Measurements from ENCODE around the gene PDZD11.

The PDZD11 gene

GRCh38 chrX:70289793-70290770 is at the start of gene PDZD11, which contains the start of gene KIF4A:
TSS of gene PDZD11 (minus strand) at chrX:70289927. CDS start at chrX:70289341, 586 bp downstream.
TSS of gene KIF4A (plus strand) at chrX:70290104. CDS start at chrX:70290459, 355 bp downstream.
- peaks cover 11% of the 10 kb centered on the region for H3K36me3 ChIP-seq (replicated peaks; ENCODE audit: low read depth, low read length)
- no peaks in the 10 kb centered on the region for H4K20me1 ChIP-seq (ENCODE audit: insufficient read depth, low read length)
- TF ChIP-seq EZH2phosphoT487 (IDR thresholded peaks at IDR 0.05; ENCODE audit: low read depth) (no peak), CTCF (IDR thresholded peaks at IDR 0.05; ENCODE audit: low read depth, low read length) (no peak)
- peaks cover 20% of the 10 kb centered on the region for H3K79me2 ChIP-seq (ENCODE audit: low read length)
- H3K4me3 ChIP-seq (ENCODE audit: low read length), result peak within 1 kb of the TSS; percentile 88
- peak within 1 kb of the TSS; percentile 77 for H3K9ac ChIP-seq (ENCODE audit: low read length)
- H3K27ac ChIP-seq (ENCODE audit: low read length), result peak within 1 kb of the TSS; percentile 47
- H3K27me3 ChIP-seq (ENCODE audit: low read depth, low read length), result no peaks in the 10 kb centered on the region
- no peaks in the 10 kb centered on the region for H3K9me3 ChIP-seq (ENCODE audit: insufficient read depth, low read length)
- peak within 1 kb of the TSS; percentile 84 for H2AFZ ChIP-seq (ENCODE audit: low read depth, low read length)
- peak within 1 kb of the TSS; percentile 96 for H3K4me2 ChIP-seq (ENCODE audit: low read length)
- peaks cover 10% of the 10 kb centered on the region for H3K4me1 ChIP-seq (ENCODE audit: low read length)

- Histone ChIP-seq H3K4me2 (ENCODE audit: low read length) (no peak overlapping the region), H3K79me2 (ENCODE audit: low read length) (no peaks in the 10 kb centered on the region)
- no peak for TF ChIP-seq CTCF (IDR thresholded peaks at IDR 0.05; ENCODE audit: low read depth, low read length)
- TF ChIP-seq EZH2phosphoT487 (IDR thresholded peaks at IDR 0.05; ENCODE audit: low read depth), result no peak
Observed at GRCh38 chrX:70338290-70338689, 48.6 kb upstream of the PDZD11 start.

GRCh38 chrX:70336767-70337166 is 47.0 kb upstream of the PDZD11 start:
- Histone ChIP-seq H3K27me3 (ENCODE audit: low read depth, low read length) (no peaks in the 10 kb centered on the region), H3K4me1 (ENCODE audit: low read length) (peaks cover 18% of the 10 kb centered on the region), H3K9ac (ENCODE audit: low read length) (no peak overlapping the region), H3K36me3 (replicated peaks; ENCODE audit: low read depth, low read length) (peaks cover 54% of the 10 kb centered on the region), H2AFZ (ENCODE audit: low read depth, low read length) (no peak overlapping the region), H3K4me2 (ENCODE audit: low read length) (peak overlapping the region; percentile 53), H4K20me1 (ENCODE audit: insufficient read depth, low read length) (peaks cover 15% of the 10 kb centered on the region), H3K79me2 (ENCODE audit: low read length) (no peaks in the 10 kb centered on the region), H3K4me3 (ENCODE audit: low read length) (no peak overlapping the region), H3K9me3 (ENCODE audit: insufficient read depth, low read length) (no peaks in the 10 kb centered on the region), H3K27ac (ENCODE audit: low read length) (no peak overlapping the region)
- TF ChIP-seq EZH2phosphoT487 (IDR thresholded peaks at IDR 0.05; ENCODE audit: low read depth) (no peak), CTCF (IDR thresholded peaks at IDR 0.05; ENCODE audit: low read depth, low read length) (no peak)

More at GRCh38 chrX:70338290-70338689, 48.6 kb upstream of the PDZD11 start:
- H4K20me1 ChIP-seq (ENCODE audit: insufficient read depth, low read length), result peaks cover 15% of the 10 kb centered on the region
- H3K4me1 ChIP-seq (ENCODE audit: low read length), result peaks cover 18% of the 10 kb centered on the region
- H3K9ac ChIP-seq (ENCODE audit: low read length), result no peak overlapping the region
- no peaks in the 10 kb centered on the region for H3K9me3 ChIP-seq (ENCODE audit: insufficient read depth, low read length)
- H3K27me3 ChIP-seq (ENCODE audit: low read depth, low read length), result no peaks in the 10 kb centered on the region
- peaks cover 55% of the 10 kb centered on the region for H3K36me3 ChIP-seq (replicated peaks; ENCODE audit: low read depth, low read length)
- no peak overlapping the region for H3K27ac ChIP-seq (ENCODE audit: low read length)
- H2AFZ ChIP-seq (ENCODE audit: low read depth, low read length), result no peak overlapping the region
- no peak overlapping the region for H3K4me3 ChIP-seq (ENCODE audit: low read length)

GRCh38 chrX:70332600-70332999 is 42.9 kb upstream of the PDZD11 start:
- H4K20me1 ChIP-seq (ENCODE audit: insufficient read depth, low read length), result peaks cover 15% of the 10 kb centered on the region
- no peaks in the 10 kb centered on the region for H3K9me3 ChIP-seq (ENCODE audit: insufficient read depth, low read length)
- H3K27me3 ChIP-seq (ENCODE audit: low read depth, low read length), result no peaks in the 10 kb centered on the region
- H3K4me3 ChIP-seq (ENCODE audit: low read length), result no peak overlapping the region
- peaks cover 54% of the 10 kb centered on the region for H3K36me3 ChIP-seq (replicated peaks; ENCODE audit: low read depth, low read length)
- no peak overlapping the region for H3K9ac ChIP-seq (ENCODE audit: low read length)
- TF ChIP-seq EZH2phosphoT487 (IDR thresholded peaks at IDR 0.05; ENCODE audit: low read depth) (no peak), CTCF (IDR thresholded peaks at IDR 0.05; ENCODE audit: low read depth, low read length) (no peak)
- H3K4me2 ChIP-seq (ENCODE audit: low read length), result no peak overlapping the region
- no peaks in the 10 kb centered on the region for H3K79me2 ChIP-seq (ENCODE audit: low read length)
- no peak overlapping the region for H2AFZ ChIP-seq (ENCODE audit: low read depth, low read length)
- no peak overlapping the region for H3K27ac ChIP-seq (ENCODE audit: low read length)
- peaks cover 18% of the 10 kb centered on the region for H3K4me1 ChIP-seq (ENCODE audit: low read length)
